Measurements from ENCODE around the gene RAPGEFL1. TPM values are rescaled to one million over a fixed set of nuclear protein-coding genes. Genes with fewer than 3 reads are reported as not detected.
A peak's percentile ranks its signal among the peaks of the same experiment; 100 is the strongest.

Gene RAPGEFL1
- total and polyA plus RNA-seq, 2 donors from 2014 or later: 0.99 to 4.3 TPM

- TF ChIP-seq CTCF (IDR thresholded peaks at IDR 0.05; ENCODE audit: borderline replicate concordance, extremely low read depth, insufficient read depth): no peak
- Histone ChIP-seq H3K9ac (ENCODE audit: low read length in 3 of 3) (peak overlapping the region in 1 of 3 donors; percentile 75), H3K36me3 (ENCODE audit: control insufficient read depth in 2 of 3, insufficient read depth in 3 of 3, low read length in 3 of 3) (no peaks in the 10 kb centered on the region), H3K27me3 (ENCODE audit: control insufficient read depth, insufficient read depth, low read length) (no peaks in the 10 kb centered on the region), H3K4me1 (ENCODE audit: control insufficient read depth in 2 of 3, insufficient read depth in 2 of 3, low read depth in 1 of 3, low read length in 3 of 3) (peaks cover 0 to 2% (median 0%) of the 10 kb centered on the region in 3 donors), H3K4me3 (ENCODE audit: low read length in 3 of 3) (peak overlapping the region; percentile 70 to 97 (median 78)), H3K27ac (ENCODE audit: low read depth in 2 of 2, low read length in 2 of 2) (no peak overlapping the region), H3K9me3 (ENCODE audit: control insufficient read depth in 2 of 3, insufficient read depth in 1 of 3, low read length in 3 of 3) (no peaks in the 10 kb centered on the region)
- DNase-seq: no peak
- FAIRE-seq: no peak
- intact Hi-C loops (cut with DNase I): no loop called here
Measured at GRCh38 chr17:40218006-40218739, 40.9 kb downstream of the RAPGEFL1 start.

GRCh38 chr17:40218740-40219593 lies 41.7 kb downstream of the RAPGEFL1 start, which contains the start of gene WIPF2:
Gene WIPF2 (plus strand): TSS chr17:40219304. CDS start chr17:40256460, 37,156 bp downstream.
- FAIRE-seq: no peak

GRCh38 chr17:40219594-40220338 lies 42.5 kb downstream of the RAPGEFL1 start:
- DNase-seq (peak in 2 of 5 donors; percentile 85 to 86), FAIRE-seq (no peak)

More at GRCh38 chr17:40218740-40219593, 41.7 kb downstream of the RAPGEFL1 start, which contains the start of gene WIPF2:
- Histone ChIP-seq H3K4me3 (ENCODE audit: low read length in 3 of 3) (peak within 1 kb of the TSS; percentile 97 to 99 (median 99)), H3K4me1 (ENCODE audit: control insufficient read depth in 2 of 3, insufficient read depth in 2 of 3, low read depth in 1 of 3, low read length in 3 of 3) (peaks cover 0 to 2% (median 0%) of the 10 kb centered on the region in 3 donors), H3K9ac (ENCODE audit: low read length in 3 of 3) (peak within 1 kb of the TSS; percentile 55 to 99 (median 93)), H3K27ac (ENCODE audit: low read depth in 2 of 2, low read length in 2 of 2) (peak within 1 kb of the TSS; percentile 91 to 93), H3K9me3 (ENCODE audit: control insufficient read depth in 2 of 3, insufficient read depth in 1 of 3, low read length in 3 of 3) (no peaks in the 10 kb centered on the region), H3K27me3 (ENCODE audit: control insufficient read depth, insufficient read depth, low read length) (no peaks in the 10 kb centered on the region), H3K36me3 (ENCODE audit: control insufficient read depth in 2 of 3, insufficient read depth in 3 of 3, low read length in 3 of 3) (no peaks in the 10 kb centered on the region)
- intact Hi-C loops (cut with DNase I): no loop called here
- DNase-seq: peak; percentile 98 to 99 (median 99)
- peak; percentile 55 for TF ChIP-seq CTCF (IDR thresholded peaks at IDR 0.05; ENCODE audit: borderline replicate concordance, extremely low read depth, insufficient read depth)

More at GRCh38 chr17:40219594-40220338, 42.5 kb downstream of the RAPGEFL1 start:
- intact Hi-C loops (cut with DNase I): no loop called here
- H3K4me3 ChIP-seq (ENCODE audit: low read length in 3 of 3): peak overlapping the region; percentile 97 to 99 (median 99)
- H3K27ac ChIP-seq (ENCODE audit: low read depth in 2 of 2, low read length in 2 of 2): peak overlapping the region; percentile 91 to 93
- no peaks in the 10 kb centered on the region for H3K27me3 ChIP-seq (ENCODE audit: control insufficient read depth, insufficient read depth, low read length)
- H3K9me3 ChIP-seq (ENCODE audit: control insufficient read depth in 2 of 3, insufficient read depth in 1 of 3, low read length in 3 of 3): no peaks in the 10 kb centered on the region
- no peak for TF ChIP-seq CTCF (IDR thresholded peaks at IDR 0.05; ENCODE audit: borderline replicate concordance, extremely low read depth, insufficient read depth)
- H3K4me1 ChIP-seq (ENCODE audit: control insufficient read depth in 2 of 3, insufficient read depth in 2 of 3, low read depth in 1 of 3, low read length in 3 of 3): peaks cover 0 to 6% (median 4%) of the 10 kb centered on the region in 3 donors
- no peaks in the 10 kb centered on the region for H3K36me3 ChIP-seq (ENCODE audit: control insufficient read depth in 2 of 3, insufficient read depth in 3 of 3, low read length in 3 of 3)
- H3K9ac ChIP-seq (ENCODE audit: low read length in 3 of 3): peak overlapping the region; percentile 35 to 99 (median 93)
